ENCODE results near the gene COPS2.
"Not testable (repeated sequence)": the region's sequence is repeated elsewhere in the genome, so short reads cannot be mapped to it uniquely, and the experiment has no call there.

Gene COPS2

DNA sequence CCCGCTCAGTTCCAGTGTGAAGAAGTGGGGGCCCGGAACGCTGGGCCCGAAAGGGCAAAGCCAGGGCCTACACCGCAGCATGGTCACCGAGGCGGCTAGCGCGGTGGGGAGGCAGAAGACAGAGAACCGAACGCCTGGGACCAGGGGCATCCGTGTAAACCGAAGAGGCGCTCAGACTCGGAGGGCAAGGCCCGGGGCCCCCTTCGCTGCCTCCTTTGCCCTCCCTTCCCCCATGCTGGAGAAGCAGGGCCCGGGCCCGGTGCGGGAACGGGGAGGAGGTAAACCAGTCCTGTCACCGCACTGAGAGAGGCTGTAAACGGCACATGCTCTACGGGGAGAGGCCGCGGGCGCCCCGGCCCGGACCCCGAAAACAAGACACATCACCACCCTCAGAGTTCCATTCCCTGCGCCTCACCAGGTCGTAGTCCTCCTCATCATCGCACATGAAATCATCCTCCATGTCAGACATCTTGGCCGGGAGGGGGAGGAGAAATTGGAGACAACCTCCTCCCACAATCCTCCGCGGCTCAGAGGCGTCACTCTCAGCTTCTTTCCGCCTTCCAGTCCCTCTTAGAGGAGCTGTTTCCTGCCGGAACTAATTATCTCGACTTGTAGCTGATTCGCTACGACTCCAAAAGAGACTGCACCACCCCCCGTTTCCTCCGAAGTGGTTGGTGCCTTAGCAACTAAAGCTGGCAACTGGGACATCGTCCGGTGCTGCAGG lies at the start of gene COPS2:
TSS of gene COPS2 (minus strand) at position 490 of the 724 bp plus-strand sequence. CDS start at position 469, 21 bp downstream.
- Mint-ChIP-seq H3K4me3 (peak within 1 kb of the TSS; percentile 95 to 99), H3K27ac (peak within 1 kb of the TSS; percentile 99 to 100), H3K27me3 (no peaks in the 10 kb centered on the region), H3K9me3 (no peaks in the 10 kb centered on the region), H3K4me1 (peaks cover 39% of the 10 kb centered on the region)
- DNase-seq: peak; percentile 93 to 96
- ATAC-seq: peak; percentile 98

DNA sequence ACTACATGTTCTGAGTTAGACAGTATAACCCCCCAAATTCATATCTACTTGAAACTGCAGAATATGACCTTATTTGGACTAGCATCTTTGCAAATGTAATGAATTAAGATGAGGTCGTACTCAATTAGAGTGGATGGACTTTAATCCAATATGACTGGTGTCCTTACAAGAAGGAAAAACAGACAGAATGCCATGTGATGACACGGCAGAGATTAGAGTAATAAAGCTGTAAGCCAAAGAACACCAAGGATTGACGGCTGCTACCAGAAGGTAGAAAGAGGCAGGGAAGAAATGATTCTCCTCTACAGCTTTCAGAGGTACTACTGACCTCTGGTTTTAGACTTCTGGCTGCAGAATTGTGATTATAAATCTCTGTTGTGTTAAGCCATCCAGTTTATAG lies 44.9 kb upstream of the COPS2 start:
- ATAC-seq (no peak), DNase-seq (no peak)
- peaks cover 10% of the 10 kb centered on the region for H3K4me1 Mint-ChIP-seq
- no peak overlapping the region for H3K4me3 Mint-ChIP-seq
- no peak overlapping the region for H3K27ac Mint-ChIP-seq
- H3K9me3 Mint-ChIP-seq: peaks cover 7% of the 10 kb centered on the region in 2 donors
- no peaks in the 10 kb centered on the region for H3K27me3 Mint-ChIP-seq

GRCh38 chr15:49199666-49200065 lies 44.3 kb upstream of the COPS2 start:
- ATAC-seq (no peak), DNase-seq (no peak)
- Mint-ChIP-seq H3K27ac (no peak overlapping the region), H3K4me1 (peaks cover 11% of the 10 kb centered on the region), H3K27me3 (no peaks in the 10 kb centered on the region), H3K4me3 (no peak overlapping the region), H3K9me3 (peaks cover under 1 to 1% of the 10 kb centered on the region in 2 donors)

GRCh38 chr15:49196856-49197255 lies 41.5 kb upstream of the COPS2 start:
- Mint-ChIP-seq H3K27ac (no peak overlapping the region), H3K27me3 (no peaks in the 10 kb centered on the region), H3K9me3 (no peaks in the 10 kb centered on the region)

DNA sequence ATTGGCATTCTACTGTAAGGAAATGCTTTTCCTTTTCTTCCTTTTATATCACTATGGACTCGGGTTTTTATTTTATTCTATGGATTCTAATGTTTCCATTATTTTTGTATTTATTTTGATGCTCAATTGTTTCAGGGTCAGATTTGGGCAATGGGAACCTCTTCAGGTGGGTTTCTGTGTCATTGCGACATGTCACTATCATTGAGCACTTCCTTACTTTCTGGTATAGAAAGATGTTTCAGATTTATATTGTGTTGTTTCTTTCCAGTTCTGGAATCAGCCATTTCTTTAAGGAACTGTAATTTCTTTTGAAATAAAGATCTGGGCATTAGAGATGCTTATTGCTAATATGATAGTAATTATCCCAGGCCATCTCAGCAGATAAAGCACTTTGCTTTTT lies 36.5 kb upstream of the COPS2 start:
- Mint-ChIP-seq H3K4me1 (peaks cover 41% of the 10 kb centered on the region), H3K27me3 (no peaks in the 10 kb centered on the region), H3K27ac (no peak overlapping the region), H3K9me3 (no peaks in the 10 kb centered on the region), H3K4me3 (no peak overlapping the region)
- DNase-seq (no peak), ATAC-seq (no peak)

More at GRCh38 chr15:49196856-49197255, 41.5 kb upstream of the COPS2 start:
- peaks cover 13% of the 10 kb centered on the region for H3K4me1 Mint-ChIP-seq
- no peak for DNase-seq
- no peak for ATAC-seq
- H3K4me3 Mint-ChIP-seq: no peak overlapping the region

DNA sequence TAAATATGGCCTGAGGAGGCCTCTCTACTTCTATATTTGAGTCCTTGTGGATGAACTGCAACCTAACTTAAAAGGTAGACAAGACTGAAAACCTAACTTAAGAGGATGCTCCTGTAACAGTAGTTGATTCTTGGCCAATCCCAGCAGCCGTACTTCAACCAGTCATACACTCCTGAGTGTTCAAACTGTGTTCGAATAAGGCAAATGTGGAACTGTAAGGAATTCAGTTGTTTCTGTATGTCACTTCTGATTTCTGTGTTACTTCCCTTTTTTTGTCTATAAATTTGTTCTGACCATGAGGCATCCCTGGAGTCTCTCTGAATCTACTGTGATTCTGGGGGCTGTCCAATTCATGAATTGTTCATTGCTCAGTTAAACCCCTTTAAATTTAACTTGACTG lies 35.2 kb upstream of the COPS2 start:
- H3K27me3 Mint-ChIP-seq: no peaks in the 10 kb centered on the region
- no peak overlapping the region for H3K4me3 Mint-ChIP-seq
- ATAC-seq (no peak), DNase-seq (no peak)
- peaks cover 43% of the 10 kb centered on the region for H3K4me1 Mint-ChIP-seq
- peaks cover 0 to 6% of the 10 kb centered on the region in 2 donors for H3K9me3 Mint-ChIP-seq
- no peak overlapping the region for H3K27ac Mint-ChIP-seq

DNA sequence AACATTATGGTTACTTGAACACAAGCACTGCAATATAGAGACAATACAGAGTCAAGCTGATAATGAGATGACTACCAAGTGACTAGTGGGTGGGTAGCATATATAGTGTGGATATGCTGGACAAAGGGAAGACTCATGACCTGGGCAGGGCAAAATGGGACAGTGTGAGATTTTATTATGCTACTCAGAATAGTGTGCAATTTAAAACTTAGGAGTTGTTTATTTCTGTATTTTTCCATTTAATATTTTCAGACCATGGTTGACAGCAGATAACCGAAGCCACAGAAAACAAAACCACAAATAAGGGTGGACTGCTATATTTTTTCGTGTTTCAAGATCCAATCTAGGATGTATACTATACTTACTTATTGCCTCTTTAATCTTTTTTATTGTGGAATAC lies 34.2 kb upstream of the COPS2 start:
- no peak for ATAC-seq
- Mint-ChIP-seq H3K9me3 (peaks cover 0 to 9% of the 10 kb centered on the region in 2 donors), H3K4me1 (peaks cover 49% of the 10 kb centered on the region), H3K4me3 (no peak overlapping the region), H3K27ac (no peak overlapping the region), H3K27me3 (no peaks in the 10 kb centered on the region)
- no peak for DNase-seq

GRCh38 chr15:49188933-49189332 lies 33.5 kb upstream of the COPS2 start:
- no peak for DNase-seq
- Mint-ChIP-seq H3K4me3 (no peak overlapping the region), H3K27ac (no peak overlapping the region), H3K4me1 (peaks cover 54% of the 10 kb centered on the region), H3K27me3 (no peaks in the 10 kb centered on the region), H3K9me3 (peaks cover 0 to 15% of the 10 kb centered on the region in 2 donors)
- ATAC-seq: no peak

DNA sequence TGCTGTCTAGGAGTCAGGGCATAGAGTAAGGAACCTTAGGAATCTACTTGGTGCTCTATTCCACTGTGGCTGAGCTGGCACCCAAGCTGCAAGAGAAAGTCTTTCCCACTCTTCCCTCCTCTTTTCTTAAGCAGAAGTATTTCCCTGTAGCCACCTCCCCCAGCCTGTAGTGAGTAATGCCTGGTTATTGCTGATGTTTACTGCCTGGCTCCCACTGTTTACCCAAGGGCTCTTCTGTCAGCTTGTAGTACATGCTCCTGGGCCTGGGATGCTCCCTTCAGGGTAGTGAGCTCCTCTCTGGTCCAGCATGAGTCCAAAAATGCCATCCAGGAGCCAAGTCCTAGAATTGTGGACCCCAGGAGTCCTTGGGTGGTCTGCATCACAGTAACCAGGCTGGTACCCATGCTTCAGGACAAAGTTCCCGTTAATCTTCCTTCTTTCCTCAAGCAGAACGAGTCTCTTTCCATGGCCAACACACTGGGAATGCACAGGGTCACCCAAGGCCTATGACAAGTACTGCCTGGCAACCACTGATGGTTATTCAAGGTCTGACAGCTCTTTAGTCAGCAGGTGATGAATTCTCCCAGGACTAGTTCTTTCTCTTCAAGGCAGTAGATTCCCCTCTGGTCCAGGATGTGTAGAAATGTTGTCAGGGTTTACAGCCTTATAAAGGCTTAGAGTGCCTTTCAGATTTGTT lies 32.3 kb upstream of the COPS2 start:
- H3K9me3 Mint-ChIP-seq: peaks cover 0 to 15% of the 10 kb centered on the region in 2 donors
- H3K27ac Mint-ChIP-seq: peak overlapping the region in 1 of 2 donors; percentile 17
- no peak for ATAC-seq
- DNase-seq: no peak
- no peaks in the 10 kb centered on the region for H3K27me3 Mint-ChIP-seq
- H3K4me3 Mint-ChIP-seq: no peak overlapping the region
- peaks cover 54% of the 10 kb centered on the region for H3K4me1 Mint-ChIP-seq

- Mint-ChIP-seq H3K4me3 (no peak overlapping the region), H3K4me1 (peaks cover 41% of the 10 kb centered on the region), H3K27ac (peak overlapping the region in 1 of 2 donors; percentile 28), H3K9me3 (peaks cover 0 to 19% of the 10 kb centered on the region in 2 donors), H3K27me3 (no peaks in the 10 kb centered on the region)
- ATAC-seq (peak; percentile 71), DNase-seq (no peak)
These were observed 30.1 kb upstream of the COPS2 start for GRCh38 chr15:49185473-49185872.

DNA sequence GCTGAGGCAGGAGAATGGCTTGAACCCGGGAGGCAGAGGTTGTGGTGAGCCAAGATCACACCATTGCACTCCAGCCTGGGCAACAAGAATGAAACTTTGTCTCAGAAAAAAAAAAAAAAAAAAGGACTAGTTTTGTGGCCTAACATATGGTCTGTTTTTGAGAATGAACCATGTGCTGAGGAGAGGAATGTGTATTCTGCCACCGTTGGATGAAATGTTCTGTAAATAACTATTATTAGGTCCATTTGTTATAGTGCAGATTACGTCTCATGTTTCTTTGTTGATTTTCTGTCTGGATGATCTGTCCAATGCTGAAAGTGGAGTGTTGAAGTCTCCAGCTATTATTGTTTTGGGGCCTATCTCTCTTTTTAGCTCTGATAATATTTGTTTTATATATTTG lies 28.3 kb upstream of the COPS2 start:
- not testable (repeated sequence) for H3K27me3 Mint-ChIP-seq, H3K27ac Mint-ChIP-seq, DNase-seq, ATAC-seq, H3K4me3 Mint-ChIP-seq
- Mint-ChIP-seq H3K4me1 (peaks cover 41% of the 10 kb centered on the region), H3K9me3 (peaks cover 0 to 19% of the 10 kb centered on the region in 2 donors)

DNA sequence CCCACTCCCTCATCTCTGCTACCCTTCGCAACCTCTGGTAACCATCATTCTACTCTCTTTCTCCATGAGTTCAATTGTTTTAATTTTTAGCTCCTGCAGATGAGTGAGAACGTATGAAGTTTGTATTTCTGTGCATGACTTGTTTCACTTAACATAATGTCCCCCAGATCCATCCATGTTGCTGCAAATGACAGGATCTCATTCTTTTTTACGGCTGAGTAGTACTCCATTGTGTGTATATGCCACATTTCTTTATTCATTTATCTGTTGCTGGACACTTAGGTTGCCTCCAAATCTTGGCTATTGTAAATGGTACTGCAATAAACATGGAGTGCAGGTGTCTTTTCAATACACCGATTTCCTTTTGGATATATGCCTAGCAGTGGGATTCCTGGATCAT lies 26.7 kb upstream of the COPS2 start:
- H3K9me3 Mint-ChIP-seq: peaks cover 0 to 19% of the 10 kb centered on the region in 2 donors
- no peak for ATAC-seq
- H3K4me3 Mint-ChIP-seq: no peak overlapping the region
- H3K27me3 Mint-ChIP-seq: no peaks in the 10 kb centered on the region
- DNase-seq: no peak
- no peak overlapping the region for H3K27ac Mint-ChIP-seq
- peaks cover 26% of the 10 kb centered on the region for H3K4me1 Mint-ChIP-seq

DNA sequence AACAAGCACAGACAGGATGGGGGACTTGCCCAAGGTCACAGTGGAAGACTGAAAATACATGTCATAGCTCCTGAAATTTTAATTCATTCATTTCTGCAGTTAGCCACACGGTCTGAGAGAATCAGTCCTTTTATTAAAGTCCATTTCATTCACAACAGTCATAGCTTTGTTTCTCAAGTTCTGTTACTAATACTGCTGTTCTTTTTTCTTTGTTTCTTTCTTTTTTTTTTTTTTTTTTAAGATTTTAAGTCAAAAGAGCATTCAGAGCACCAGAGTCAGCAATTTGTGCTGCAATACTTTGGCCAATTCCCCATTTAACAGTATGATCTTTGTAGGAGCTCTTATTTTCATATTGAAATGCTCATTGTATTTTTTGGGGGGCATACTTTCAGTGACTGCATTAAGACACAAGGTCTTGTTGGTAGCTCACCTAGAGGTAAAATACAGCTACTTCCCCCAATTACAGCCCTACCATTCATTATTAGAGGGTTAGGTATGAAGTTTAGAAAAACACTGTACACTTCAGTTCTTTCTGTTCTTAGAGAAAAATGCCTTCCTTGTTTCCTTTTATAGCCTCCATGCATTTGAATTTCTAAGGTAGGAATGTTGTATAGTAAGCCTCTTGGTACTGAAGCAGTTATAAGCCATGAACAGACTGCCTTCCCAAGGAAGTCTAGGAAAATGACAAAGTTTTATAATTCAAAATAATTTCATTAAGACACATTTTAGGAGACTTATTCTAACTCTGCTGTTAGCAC lies 24.2 kb upstream of the COPS2 start:
- Mint-ChIP-seq H3K4me3 (no peak overlapping the region), H3K9me3 (peaks cover 0 to 10% of the 10 kb centered on the region in 2 donors), H3K4me1 (peaks cover 11% of the 10 kb centered on the region), H3K27ac (no peak overlapping the region), H3K27me3 (no peaks in the 10 kb centered on the region)
- ATAC-seq (no peak), DNase-seq (no peak)

DNA sequence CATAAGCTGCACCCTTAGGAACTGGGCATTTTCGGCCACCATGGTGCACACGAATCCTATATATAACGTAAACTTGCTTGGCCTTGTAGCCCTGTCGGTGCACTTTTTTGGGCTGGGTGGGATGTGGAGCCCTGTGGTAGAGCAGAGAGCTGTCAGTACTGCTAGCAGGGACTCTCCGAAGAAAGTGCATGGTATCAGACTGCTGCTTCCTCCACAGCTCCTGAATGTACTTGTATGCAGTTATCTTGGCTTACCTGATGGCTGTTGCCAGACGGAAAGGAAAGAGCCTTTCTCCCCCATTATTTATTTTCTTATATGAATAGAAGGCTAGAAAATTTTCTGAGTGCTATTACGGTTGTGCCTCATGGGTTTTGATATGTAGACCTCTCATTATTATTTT lies 23.1 kb upstream of the COPS2 start:
- H3K4me3 Mint-ChIP-seq: no peak overlapping the region
- no peaks in the 10 kb centered on the region for H3K27me3 Mint-ChIP-seq
- H3K27ac Mint-ChIP-seq: no peak overlapping the region
- peaks cover 7% of the 10 kb centered on the region for H3K4me1 Mint-ChIP-seq
- peaks cover 0 to 4% of the 10 kb centered on the region in 2 donors for H3K9me3 Mint-ChIP-seq
- DNase-seq (no peak), ATAC-seq (no peak)

GRCh38 chr15:49175582-49176397 lies 20.4 kb upstream of the COPS2 start:
- not testable (repeated sequence) for H3K9me3 Mint-ChIP-seq, H3K27me3 Mint-ChIP-seq, ATAC-seq, DNase-seq, H3K27ac Mint-ChIP-seq, H3K4me3 Mint-ChIP-seq
- H3K4me1 Mint-ChIP-seq: peaks cover 25% of the 10 kb centered on the region
